NCI-H446 (cell line): ENCODE results near the gene TEN1.
A peak's percentile ranks its signal among the peaks of the same experiment; 100 is the strongest.
"Not testable (repeated sequence)": the region's sequence is repeated elsewhere in the genome, so short reads cannot be mapped to it uniquely, and the experiment has no call there.

ENCODE experiments used
- DNase-seq, 2 experiments: peaks; one replicate each; lab custom pipeline; 2025; lab: John Stamatoyannopoulos, UW

The TEN1 gene

GRCh38 chr17:75978938-75979704, at the start of gene TEN1, which contains the start of gene ACOX1:
TEN1 (plus strand) TSS chr17:75979240; CDS start chr17:75986193, 6,953 bp downstream.
ACOX1 (minus strand) TSS chr17:75979166; CDS start chr17:75979073, 93 bp downstream.
- peak; percentile 96 to 97 for DNase-seq

GRCh38 chr17:75931062-75931461, 48.0 kb upstream of the TEN1 start:
- no peak for DNase-seq

GRCh38 chr17:75932852-75933251, 46.2 kb upstream of the TEN1 start:
- no peak for DNase-seq

GRCh38 chr17:75933808-75934207, 45.2 kb upstream of the TEN1 start:
- no peak for DNase-seq

GRCh38 chr17:75937652-75938051, 41.4 kb upstream of the TEN1 start:
- DNase-seq = no peak

- DNase-seq = peak; percentile 81 to 96
These were observed 38.2 kb upstream of the TEN1 start, which contains the start of gene FBF1 for GRCh38 chr17:75940727-75941441. FBF1 (minus strand) TSS chr17:75941042; CDS start chr17:75938149, 2,893 bp downstream.

GRCh38 chr17:75941442-75941819, 37.6 kb upstream of the TEN1 start:
- DNase-seq = no peak

GRCh38 chr17:75942473-75942872, 36.6 kb upstream of the TEN1 start:
- no peak for DNase-seq

- no peak for DNase-seq
These were observed 35.5 kb upstream of the TEN1 start for GRCh38 chr17:75943491-75943890.

GRCh38 chr17:75945211-75945610, 33.8 kb upstream of the TEN1 start:
- DNase-seq = no peak

- no peak for DNase-seq
These were observed 28.6 kb upstream of the TEN1 start for GRCh38 chr17:75950421-75950820.

- no peak for DNase-seq
These were observed 28.0 kb upstream of the TEN1 start for GRCh38 chr17:75950855-75951554.

GRCh38 chr17:75959051-75959838, 19.8 kb upstream of the TEN1 start:
- DNase-seq = no peak

GRCh38 chr17:75959839-75960511, 19.1 kb upstream of the TEN1 start:
- DNase-seq = no peak

GRCh38 chr17:75965468-75965867, 13.6 kb upstream of the TEN1 start:
- no peak for DNase-seq

- DNase-seq = not testable (repeated sequence)
These were observed 10.0 kb upstream of the TEN1 start for GRCh38 chr17:75969044-75969443.

GRCh38 chr17:75970011-75970523, 9.0 kb upstream of the TEN1 start:
- DNase-seq = no peak

- DNase-seq = no peak
These were observed 8.4 kb upstream of the TEN1 start for GRCh38 chr17:75970626-75971025.

- not testable (repeated sequence) for DNase-seq
These were observed 3.9 kb upstream of the TEN1 start for GRCh38 chr17:75975187-75975586.

GRCh38 chr17:75975757-75976174, 3.3 kb upstream of the TEN1 start:
- DNase-seq = no peak
